Testis (tissue), 3 donors: ENCODE measurements around the gene BAG5. TPM values are rescaled to one million over a fixed set of nuclear protein-coding genes. Genes with fewer than 3 reads are reported as not detected.
A peak's percentile ranks its signal among the peaks of the same experiment; 100 is the strongest.

ENCODE experiments used
- DNase-seq: peaks from one replicate; pipeline ENCODE4 v3.0.0-alpha.2; 2019
- H3K27ac ChIP-seq, 2 donors: fragments of 200-600 bp; sonication (generic); one replicate each; pipeline ENCODE4 v1.5.1; 2019
- H3K27me3 ChIP-seq: fragments of 200-600 bp; sonication (generic); one replicate; pipeline ENCODE4 v1.5.1; 2019
- H3K36me3 ChIP-seq: fragments of 200-600 bp; sonication (generic); one replicate; pipeline ENCODE4 v1.5.1; 2017; ENCODE audit warnings: low read depth; ENCODE audit errors: missing control alignments
- H3K4me1 ChIP-seq: fragments of 200-600 bp; sonication (generic); one replicate; pipeline ENCODE4 v1.5.1; 2019
- H3K4me3 ChIP-seq, 2 donors: fragments of 200-600 bp; sonication (generic); one replicate each; pipeline ENCODE4 v1.5.1; 2017 to 2019
- H3K9me3 ChIP-seq: fragments of 200-600 bp; sonication (generic); one replicate; pipeline ENCODE4 v1.5.1; 2017
- POLR2A ChIP-seq: fragments of 450-650 bp; IDR thresholded peaks from one replicate; pipeline ENCODE4 v1.6.1; 2017; ENCODE audit warnings: antibody characterized with exemption, mild to moderate bottlenecking, moderate library complexity
- WGBS, 2 donors: methylation state at CpG; one replicate each; pipeline ENCODE4 v1.1.5; 2018; 5-methylcytosine and 5-hydroxymethylcytosine counted together
- intact Hi-C: fragments of 100-400 bp; cut with DNase I; formaldehyde crosslinking; loops from one replicate; pipeline ENCODE4 v1.15.1; 2023; ENCODE audit warnings: low total_unique reads
- polyA plus RNA-seq: library from polyadenylated mRNA; stranded (reverse); fragments of 350-450 nt; fragmentation: Illumina TruSeq; extraction: RNeasy Lipid Tissue Mini Kit (QIAGEN cat#74804); gene quantifications from one replicate; pipeline ENCODE4 v1.2.3, GENCODE V29; 2014; ENCODE audit warnings: low read depth, low replicate concordance; ENCODE audit not compliant: insufficient read depth
- total RNA-seq, 2 donors: library from RNA; depleted of rRNA; stranded (reverse); fragments of >200 nt; gene quantifications; one replicate each; pipeline ENCODE4 v1.2.3, GENCODE V29; 2016
- TF ChIP-seq, protein P1 (sequence below), 3 experiments: fragments of 450-650 bp in 2 of 3; fragments of 200-600 bp in 1 of 3; sonication (generic) in 1 of 3; IDR thresholded peaks; one replicate each; pipeline ENCODE4 v1.5.1; 2016 to 2019; ENCODE audit warnings: antibody characterized with exemption in 3 of 3, mild to moderate bottlenecking in 2 of 3, moderate library complexity in 1 of 3

BAG5 gene
- total and polyA plus RNA-seq, 3 donors from 2014 or later: 63.4 to 202 (median 124) TPM

DNA sequence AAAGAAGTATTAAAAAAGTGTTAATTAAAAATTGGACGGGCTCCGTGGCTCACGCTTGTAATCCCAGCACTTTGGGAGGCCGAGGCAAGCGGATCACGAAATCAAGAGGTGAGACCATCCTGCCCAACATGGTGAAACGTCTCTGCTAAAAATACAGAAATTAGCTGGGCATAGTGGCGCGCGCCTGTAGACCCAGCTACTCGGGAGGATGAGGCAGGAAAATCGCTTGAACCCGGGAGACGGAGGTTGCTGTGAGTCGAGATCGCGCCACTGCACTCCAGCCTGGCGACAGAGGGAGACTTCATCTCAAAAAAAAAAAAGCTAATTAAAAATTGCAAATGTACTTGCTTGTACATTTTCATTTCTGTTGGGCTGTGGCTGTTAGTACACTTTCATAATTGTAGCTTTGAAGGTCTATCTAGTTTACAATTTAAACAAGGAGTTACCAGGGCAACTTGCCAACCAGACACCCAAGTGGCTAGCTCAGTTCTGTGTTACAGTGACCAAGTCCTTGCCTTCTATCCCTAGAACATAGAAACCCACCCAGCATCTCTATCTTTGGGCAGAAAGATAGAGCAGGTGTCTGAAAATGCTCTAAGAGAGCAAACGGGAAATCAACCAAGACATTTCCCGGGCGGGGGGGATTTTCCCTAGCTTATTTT, 1.5 kb upstream of the BAG5 start:
- Histone ChIP-seq H3K9me3 (no peaks in the 10 kb centered on the region), H3K27ac (peak overlapping the region in 1 of 2 donors; percentile 95), H3K4me1 (peaks cover 36% of the 10 kb centered on the region), H3K4me3 (peak overlapping the region; percentile 99), H3K27me3 (no peaks in the 10 kb centered on the region), H3K36me3 (no peaks in the 10 kb centered on the region)
- 33 to 39% methylated on average over 21 of the region's 21 CpGs for WGBS, 2 donors
- intact Hi-C loops: no loop called here
- TF ChIP-seq, protein P1, sequence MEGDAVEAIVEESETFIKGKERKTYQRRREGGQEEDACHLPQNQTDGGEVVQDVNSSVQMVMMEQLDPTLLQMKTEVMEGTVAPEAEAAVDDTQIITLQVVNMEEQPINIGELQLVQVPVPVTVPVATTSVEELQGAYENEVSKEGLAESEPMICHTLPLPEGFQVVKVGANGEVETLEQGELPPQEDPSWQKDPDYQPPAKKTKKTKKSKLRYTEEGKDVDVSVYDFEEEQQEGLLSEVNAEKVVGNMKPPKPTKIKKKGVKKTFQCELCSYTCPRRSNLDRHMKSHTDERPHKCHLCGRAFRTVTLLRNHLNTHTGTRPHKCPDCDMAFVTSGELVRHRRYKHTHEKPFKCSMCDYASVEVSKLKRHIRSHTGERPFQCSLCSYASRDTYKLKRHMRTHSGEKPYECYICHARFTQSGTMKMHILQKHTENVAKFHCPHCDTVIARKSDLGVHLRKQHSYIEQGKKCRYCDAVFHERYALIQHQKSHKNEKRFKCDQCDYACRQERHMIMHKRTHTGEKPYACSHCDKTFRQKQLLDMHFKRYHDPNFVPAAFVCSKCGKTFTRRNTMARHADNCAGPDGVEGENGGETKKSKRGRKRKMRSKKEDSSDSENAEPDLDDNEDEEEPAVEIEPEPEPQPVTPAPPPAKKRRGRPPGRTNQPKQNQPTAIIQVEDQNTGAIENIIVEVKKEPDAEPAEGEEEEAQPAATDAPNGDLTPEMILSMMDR (IDR thresholded peaks at IDR 0.05): no peak
- no peak for TF ChIP-seq POLR2A
- DNase-seq: no peak

- Histone ChIP-seq H3K4me3 (peak overlapping the region; percentile 99), H3K36me3 (no peaks in the 10 kb centered on the region), H3K4me1 (peaks cover 36% of the 10 kb centered on the region), H3K9me3 (no peaks in the 10 kb centered on the region), H3K27me3 (no peaks in the 10 kb centered on the region), H3K27ac (peak overlapping the region; percentile 88 to 95)
- intact Hi-C loops: no loop called here
- TF ChIP-seq POLR2A: no peak
- TF ChIP-seq, protein P1 (IDR thresholded peaks at IDR 0.05): no peak
- 1% methylated on average over 20 to 22 of the region's 22 CpGs for WGBS, 2 donors
- DNase-seq: no peak
Observed at GRCh38 chr14:103563226-103563620, 766 bp upstream of the BAG5 start.

DNA sequence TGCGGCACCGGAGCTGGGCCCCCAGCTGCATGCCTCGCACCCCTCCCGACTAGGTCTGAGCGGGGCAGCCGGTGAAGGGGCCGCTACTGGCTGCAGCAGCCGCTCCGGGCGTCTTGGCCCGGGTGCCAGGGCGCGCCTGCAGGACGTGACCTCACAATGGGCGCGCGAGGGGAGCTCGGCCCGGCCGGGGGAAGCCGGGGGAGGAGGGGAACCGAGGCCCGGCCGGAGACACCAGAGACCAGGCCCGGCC, 353 bp downstream of the BAG5 start:
- 0% methylated on average over 19 of the region's 25 CpGs; no CpG with 5 or more reads in 1 of the 2 donors for WGBS, 2 donors
- no peak for TF ChIP-seq POLR2A
- TF ChIP-seq, protein P1 (IDR thresholded peaks at IDR 0.05): no peak
- H3K4me3 ChIP-seq: peak overlapping the region; percentile 99
- H3K27me3 ChIP-seq: no peaks in the 10 kb centered on the region
- peak overlapping the region; percentile 88 to 95 for H3K27ac ChIP-seq
- intact Hi-C loops: no loop called here
- no peaks in the 10 kb centered on the region for H3K36me3 ChIP-seq
- peaks cover 39% of the 10 kb centered on the region for H3K4me1 ChIP-seq
- H3K9me3 ChIP-seq: no peaks in the 10 kb centered on the region
- no peak for DNase-seq

- Histone ChIP-seq H3K36me3 (no peaks in the 10 kb centered on the region), H3K27me3 (no peaks in the 10 kb centered on the region), H3K4me1 (peaks cover 44% of the 10 kb centered on the region), H3K4me3 (peak overlapping the region; percentile 99), H3K27ac (peak overlapping the region; percentile 88 to 95), H3K9me3 (no peaks in the 10 kb centered on the region)
- intact Hi-C loops: no loop called here
- no peak for TF ChIP-seq POLR2A
- TF ChIP-seq, protein P1 (IDR thresholded peaks at IDR 0.05): no peak
- DNase-seq: no peak
- 4 to 6% methylated on average over 26 to 36 of the region's 36 CpGs for WGBS, 2 donors
Observed at GRCh38 chr14:103561381-103562178, 877 bp downstream of the BAG5 start.
